MV-4-11 (cell line): ENCODE results near the gene MMP28.

Experiments
- DNase-seq: peaks from one replicate; lab custom pipeline; 2025; lab: John Stamatoyannopoulos, UW

Gene MMP28, protein sequence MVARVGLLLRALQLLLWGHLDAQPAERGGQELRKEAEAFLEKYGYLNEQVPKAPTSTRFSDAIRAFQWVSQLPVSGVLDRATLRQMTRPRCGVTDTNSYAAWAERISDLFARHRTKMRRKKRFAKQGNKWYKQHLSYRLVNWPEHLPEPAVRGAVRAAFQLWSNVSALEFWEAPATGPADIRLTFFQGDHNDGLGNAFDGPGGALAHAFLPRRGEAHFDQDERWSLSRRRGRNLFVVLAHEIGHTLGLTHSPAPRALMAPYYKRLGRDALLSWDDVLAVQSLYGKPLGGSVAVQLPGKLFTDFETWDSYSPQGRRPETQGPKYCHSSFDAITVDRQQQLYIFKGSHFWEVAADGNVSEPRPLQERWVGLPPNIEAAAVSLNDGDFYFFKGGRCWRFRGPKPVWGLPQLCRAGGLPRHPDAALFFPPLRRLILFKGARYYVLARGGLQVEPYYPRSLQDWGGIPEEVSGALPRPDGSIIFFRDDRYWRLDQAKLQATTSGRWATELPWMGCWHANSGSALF

DNA sequence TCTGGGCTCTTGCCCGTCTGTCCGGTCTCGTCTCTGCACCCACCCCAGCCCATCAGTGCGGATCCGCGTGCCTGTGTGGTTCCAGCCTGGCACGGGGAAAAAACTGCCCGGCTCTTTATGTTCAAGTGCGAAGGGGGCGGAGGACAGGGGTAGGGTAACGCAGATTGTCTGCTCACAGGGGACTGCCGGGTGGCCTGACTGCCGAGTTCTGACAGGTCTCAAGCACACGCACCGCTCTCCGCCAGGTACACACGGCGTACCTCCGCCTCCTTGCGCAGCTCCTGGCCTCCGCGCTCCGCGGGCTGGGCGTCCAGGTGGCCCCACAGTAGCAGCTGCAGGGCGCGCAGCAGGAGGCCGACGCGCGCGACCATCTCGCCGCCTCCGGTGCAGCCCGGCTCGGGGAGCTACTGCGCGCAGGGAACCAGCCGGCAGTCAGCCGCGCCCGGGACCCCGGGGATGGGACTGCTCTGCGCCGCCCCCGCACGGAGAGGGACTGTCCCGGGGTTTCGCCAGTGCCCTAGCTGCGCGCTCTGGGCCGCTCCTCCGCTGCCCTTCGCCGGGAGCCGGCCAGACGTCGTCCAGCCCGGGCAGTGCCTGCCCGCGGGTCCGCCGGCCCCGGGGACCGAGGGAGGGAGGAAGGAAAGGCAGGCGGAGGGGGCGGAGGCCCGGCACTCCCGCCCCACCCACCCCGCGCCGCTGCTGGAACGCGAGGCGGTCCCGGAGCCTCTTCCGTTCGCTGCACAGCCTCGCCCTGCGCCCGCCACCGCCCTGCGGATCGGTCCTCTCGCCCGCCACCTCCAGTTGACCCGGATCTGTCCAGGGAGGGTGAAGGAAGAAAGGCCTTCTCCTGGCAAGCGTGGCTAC lies at the start of gene MMP28:
Gene MMP28 (minus strand): TSS at position 635 of the 864 bp plus-strand sequence. CDS start 264 bp downstream, at position 371.
- DNase-seq: no peak

DNA sequence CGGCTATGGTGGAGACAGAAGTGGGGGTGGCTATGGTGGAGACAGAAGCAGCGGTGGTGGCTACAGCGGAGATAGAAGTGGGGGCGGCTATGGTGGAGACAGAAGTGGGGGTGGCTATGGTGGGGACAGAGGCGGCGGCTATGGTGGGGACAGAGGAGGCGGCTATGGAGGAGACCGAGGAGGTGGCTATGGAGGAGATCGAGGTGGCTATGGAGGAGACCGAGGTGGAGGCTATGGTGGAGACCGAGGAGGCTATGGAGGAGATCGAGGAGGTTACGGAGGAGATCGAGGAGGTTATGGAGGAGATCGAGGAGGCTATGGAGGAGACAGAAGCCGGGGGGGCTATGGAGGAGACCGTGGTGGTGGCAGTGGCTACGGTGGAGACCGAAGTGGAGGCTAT lies 49.1 kb upstream of the MMP28 start:
- no peak for DNase-seq

DNA sequence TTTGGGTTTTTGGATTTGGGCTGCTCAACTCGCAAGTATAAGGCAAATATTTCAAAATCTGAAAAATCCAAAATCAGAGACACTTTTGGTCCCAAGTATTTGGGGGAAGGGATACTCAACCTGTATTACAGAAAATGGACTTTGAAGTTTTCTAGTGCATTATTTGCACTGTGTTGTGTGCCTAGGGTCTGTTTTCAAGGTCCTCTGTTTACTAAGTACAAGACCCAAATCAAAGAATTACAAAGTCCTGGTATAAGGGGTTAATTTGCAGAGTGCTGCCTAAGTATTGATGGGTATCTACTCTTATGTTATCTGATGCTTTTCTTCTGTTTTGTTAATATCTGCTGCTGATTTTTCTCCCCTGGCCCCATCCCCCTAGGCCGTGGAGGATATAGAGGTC lies 48.3 kb upstream of the MMP28 start:
- DNase-seq: no peak

DNA sequence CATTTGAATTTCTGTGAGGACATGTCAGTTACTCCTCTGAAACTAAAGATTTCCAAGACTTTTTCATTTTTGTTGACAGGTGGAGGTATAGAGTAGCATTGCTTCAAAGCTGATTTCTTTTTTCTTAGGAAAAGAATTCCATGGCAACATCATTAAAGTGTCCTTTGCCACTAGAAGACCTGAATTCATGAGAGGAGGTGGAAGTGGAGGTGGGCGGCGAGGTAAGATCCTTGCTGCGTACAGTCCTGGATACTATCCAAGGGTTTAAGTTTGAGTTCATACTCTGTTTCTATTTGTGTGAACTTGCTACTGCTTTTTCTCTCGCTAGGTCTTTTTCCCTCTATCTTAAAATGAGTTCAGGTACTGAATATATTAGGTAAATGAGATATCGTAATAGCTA lies 46.8 kb upstream of the MMP28 start:
- DNase-seq: no peak

DNA sequence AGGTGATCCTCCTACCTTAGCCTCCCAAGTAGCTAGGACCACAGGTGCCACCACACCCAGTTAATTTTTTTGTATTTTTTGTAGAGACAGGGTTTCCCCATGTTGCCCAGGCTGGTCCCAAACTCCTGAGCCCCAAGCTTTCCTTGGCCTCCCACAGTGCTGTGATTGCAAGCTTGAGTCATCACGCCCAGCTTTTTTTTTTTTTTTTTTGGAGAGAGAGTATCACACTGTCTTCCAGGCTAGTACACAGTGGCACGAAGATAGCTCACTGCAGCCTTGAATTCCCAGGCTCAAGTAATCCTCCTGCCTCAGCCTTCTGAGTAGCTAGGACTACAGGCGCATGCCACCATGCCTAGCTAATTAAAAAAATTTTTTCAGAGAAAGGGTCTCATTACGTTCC lies 46.1 kb upstream of the MMP28 start:
- DNase-seq: no peak

DNA sequence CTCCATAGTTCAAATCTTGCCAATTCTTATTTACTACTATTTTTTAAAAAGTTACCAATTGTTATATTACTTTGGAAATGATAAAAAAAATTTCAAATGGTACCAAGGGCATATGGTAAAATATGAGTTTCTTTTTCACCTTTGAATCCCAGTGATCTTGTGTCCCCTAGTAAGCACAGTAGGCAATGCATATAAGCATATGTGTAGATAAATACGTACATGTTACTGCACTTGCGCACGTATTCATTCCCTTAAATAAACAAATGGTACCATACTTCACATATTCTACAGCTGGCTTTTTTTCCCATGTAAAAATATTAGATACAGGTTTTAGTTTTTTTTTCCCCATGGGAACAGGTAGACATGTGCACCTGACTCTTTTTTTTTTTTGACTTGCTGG lies 45.7 kb upstream of the MMP28 start:
- DNase-seq: no peak

DNA sequence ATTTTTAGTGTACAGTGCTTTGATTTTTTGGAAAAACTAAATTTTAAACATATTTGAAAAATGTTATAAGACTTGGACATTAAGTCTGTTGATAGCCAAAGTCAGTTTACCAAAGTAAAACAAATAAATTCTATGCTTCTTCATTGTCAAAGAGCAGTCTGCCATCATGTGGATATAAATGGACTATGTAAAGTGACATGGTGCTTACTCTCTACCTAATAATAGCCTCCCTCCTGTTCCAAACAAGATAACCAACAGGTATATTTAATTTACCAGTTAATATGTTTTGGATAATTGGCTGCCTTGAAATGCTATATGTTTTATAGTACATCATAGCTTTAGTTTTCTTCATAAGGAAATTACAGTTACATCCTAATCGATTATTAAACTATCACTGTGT lies 29.8 kb upstream of the MMP28 start:
- no peak for DNase-seq

DNA sequence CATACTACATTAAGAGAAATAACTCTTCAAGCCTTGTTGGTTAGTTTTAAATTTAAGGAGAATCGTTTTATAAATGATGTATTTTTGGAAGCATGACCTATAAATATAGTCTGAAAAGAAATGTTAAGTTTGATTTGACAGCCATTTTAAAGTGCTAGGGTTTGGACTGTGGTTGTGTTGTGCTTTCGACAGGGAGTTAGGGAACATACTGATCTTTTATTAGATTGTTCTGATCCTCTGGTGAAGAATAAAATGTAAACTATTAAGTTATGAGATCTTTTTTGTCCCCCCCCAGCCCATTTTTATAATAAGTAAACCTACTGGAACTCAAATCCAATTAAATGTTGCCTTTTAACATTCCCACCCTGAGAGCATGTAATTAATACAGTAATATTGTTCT lies 25.9 kb upstream of the MMP28 start:
- DNase-seq: no peak

DNA sequence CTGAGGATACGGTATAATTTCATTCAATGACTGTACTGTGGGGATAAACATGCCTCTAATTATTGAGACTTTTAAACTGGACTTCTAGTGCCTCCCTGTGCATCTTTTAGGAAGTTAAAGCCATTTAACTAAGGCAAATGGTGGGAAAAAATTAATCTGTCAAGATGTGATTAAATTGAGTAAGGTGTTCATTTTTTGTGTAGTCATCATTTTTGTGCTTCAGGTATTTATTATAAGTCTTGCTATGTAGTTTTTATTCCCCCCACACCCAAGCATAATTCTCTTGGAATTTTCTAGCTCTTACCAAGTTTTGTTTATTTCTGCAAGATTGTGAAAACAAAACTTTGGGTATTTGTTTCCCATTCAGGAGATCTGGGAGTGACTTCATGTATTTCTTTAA lies 24.0 kb upstream of the MMP28 start:
- DNase-seq: no peak

DNA sequence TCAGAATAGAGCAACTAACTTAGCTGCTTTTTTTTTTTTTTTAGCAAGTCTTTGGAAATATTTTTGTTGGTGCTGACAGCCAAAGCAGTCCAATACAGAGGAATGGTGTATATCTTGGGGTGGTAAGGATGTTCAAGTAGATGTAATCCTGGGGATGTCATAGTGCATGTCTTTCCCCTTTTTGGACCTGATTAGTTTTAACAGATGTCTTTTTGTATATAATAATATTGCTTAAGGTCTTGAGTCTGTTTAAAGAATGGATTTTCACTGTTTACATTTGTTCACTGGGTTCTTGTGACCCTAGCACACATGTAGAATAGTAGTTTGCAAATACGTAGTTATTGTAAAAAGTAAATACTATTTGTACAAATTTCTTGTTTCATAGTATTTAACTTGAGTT lies 21.8 kb upstream of the MMP28 start:
- DNase-seq: no peak

DNA sequence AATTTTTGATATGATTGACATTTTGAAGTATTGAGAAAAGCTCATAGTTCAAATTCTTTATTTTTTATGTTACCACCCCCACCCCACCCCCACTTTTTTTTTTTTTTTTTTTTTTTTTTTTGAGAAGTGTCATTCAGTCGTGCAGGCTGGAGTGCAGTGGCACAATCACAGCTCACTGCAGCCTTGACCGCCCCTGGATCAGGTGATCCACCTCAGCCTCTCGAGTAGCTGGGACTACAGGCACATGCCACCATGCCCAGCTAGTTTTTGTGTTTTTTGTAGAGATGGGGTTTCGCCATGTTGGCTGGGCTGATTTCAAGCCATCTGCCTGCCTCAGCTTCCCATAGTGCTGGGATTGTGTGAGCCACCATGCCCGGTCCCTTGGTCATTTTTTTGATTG lies 21.3 kb upstream of the MMP28 start:
- no peak for DNase-seq

DNA sequence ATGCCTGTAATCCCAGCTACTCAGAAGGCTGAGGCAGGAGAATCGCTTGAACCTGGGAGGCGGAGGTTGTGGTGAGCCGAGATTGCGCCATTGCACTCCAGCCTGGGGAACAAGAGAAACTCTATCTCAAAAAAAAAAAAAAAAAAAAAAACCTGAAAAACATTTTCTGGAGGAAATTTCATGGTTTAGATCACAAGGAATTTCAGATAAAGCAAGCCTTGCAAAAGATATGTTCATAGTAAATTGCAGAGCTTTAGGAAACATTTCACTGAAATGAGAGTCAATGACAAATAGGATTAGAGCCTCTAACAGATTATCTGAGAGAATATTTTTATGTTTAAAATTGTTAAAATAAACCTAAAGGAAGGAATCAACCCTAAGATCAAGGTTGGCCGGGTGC lies 17.0 kb upstream of the MMP28 start:
- DNase-seq: no peak

DNA sequence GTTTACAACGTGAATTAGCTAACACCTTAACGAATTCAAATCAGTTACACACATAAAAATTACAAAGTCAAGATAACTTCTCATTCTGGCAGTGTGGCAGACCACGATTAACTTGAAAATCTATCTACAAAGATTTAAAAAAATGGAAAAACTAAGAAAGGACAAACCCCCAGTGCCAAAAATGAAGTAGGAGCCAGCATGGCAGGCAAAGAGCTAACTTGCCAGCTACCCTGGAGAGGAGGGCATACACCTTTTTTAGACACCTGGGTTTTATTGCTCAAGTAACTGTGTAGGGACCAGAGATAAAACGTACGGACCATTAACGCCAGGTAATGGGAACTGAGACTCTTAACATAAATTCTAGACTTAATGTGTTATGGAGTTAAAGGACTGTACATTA lies 16.3 kb upstream of the MMP28 start:
- no peak for DNase-seq

DNA sequence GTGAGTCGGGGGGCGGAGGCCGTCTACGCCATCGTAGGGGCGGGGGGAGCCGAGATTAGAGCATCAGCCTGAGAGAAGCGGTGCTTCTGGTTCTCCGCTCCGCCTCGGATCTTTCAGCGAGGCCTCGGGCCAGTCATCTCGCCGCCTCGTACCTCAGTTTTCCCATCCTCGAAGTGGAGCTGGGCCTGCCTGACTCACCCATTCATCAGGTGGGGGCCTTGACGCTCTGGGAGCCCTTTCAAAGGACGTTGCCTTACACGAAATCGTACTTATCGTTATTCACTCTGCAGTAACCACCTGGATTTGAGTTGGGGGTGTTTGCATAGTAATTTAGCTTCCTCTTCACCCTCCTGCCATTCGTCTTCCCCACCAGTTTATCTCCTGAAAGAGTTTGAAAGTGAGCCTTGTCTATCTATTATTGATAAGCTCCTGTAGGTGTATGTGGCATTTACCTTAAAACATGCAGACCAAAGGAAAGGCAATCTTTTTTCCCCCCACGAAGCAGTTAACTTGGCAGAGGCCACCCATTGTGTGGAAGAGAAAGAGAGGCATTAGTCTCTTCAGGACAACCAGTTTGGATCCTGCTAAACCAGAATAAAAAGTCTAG lies 14.5 kb upstream of the MMP28 start:
- no peak for DNase-seq

DNA sequence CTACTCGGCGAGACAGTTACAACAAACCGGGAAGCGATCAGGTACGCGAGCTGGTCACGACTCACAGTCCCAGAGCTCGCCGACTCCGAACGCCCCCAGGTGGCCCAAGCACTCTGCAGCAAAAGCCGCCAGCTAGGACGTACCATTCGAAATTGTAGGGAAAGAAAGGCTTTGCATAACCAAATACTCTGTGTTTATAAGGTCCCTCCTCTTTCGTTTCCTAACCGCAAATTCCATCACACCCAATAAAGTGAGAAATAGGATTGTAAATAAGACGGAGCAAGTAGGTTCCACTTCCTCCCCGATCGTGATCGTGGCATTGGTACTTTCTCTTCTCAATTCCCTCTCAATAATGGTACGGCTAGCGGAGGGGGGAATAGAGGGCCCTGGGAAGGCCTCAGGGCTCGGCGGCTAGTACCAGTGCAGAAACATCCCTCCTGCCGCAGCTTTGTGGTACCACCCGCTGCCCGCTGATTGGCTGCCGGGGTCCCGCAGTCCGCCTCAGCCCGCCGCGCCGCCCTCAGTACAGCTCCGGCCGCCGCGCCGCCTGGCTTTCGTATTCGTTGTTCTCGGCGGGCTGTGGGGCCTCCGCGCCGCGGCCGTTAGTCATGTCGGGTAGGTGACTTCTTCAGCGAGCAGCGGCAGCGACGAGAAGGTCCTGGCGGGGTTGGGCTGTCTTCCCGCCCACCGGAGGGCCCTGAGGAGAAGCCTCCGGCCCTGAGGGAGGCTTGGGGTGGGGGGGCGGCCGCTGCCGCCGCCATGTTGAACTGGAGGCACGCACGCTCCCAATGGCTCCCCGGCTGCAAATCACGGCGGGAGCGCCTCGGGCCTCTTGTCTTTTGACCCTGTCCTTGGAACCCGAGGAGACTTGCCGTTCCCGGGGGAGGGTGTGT lies 13.8 kb upstream of the MMP28 start, which contains the start of gene TAF15:
Gene TAF15 (plus strand): TSS at position 523 of the 893 bp plus-strand sequence. CDS start 86 bp downstream, at position 609.
- DNase-seq: peak; percentile 100

DNA sequence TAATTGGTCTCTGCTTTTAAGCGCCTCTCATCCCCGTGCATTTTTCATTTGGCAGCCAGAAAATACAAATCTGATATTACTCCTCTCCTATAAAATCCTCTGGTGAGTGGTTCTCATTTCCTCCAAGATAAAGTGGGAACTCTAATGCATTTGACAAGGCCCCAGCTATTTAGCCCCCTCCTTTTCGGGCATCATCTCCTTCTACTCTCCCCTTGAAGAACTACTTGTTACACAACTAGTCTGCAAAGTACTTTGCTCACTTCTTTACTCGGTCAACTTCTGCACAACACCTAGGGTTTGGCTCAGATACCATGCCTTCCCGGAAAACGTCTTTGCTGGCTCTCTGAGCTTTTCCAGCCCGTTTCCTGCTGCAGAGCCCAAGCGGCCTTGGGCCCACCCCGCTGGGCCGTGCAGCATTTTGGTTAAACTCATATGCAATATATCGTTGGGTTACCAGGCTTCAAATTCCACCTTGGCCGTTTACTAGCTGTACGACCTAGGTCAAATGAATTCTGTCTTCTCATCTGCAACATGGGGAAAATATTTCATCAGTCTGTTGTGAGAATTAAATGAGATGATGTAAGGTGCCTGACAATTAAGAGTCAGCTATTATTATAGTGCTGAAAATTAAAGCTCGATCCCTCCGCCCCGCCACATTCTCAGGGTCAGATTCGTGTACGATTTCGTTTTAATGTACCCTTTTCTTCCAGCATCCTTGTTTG lies 13.0 kb upstream of the MMP28 start:
- no peak for DNase-seq

DNA sequence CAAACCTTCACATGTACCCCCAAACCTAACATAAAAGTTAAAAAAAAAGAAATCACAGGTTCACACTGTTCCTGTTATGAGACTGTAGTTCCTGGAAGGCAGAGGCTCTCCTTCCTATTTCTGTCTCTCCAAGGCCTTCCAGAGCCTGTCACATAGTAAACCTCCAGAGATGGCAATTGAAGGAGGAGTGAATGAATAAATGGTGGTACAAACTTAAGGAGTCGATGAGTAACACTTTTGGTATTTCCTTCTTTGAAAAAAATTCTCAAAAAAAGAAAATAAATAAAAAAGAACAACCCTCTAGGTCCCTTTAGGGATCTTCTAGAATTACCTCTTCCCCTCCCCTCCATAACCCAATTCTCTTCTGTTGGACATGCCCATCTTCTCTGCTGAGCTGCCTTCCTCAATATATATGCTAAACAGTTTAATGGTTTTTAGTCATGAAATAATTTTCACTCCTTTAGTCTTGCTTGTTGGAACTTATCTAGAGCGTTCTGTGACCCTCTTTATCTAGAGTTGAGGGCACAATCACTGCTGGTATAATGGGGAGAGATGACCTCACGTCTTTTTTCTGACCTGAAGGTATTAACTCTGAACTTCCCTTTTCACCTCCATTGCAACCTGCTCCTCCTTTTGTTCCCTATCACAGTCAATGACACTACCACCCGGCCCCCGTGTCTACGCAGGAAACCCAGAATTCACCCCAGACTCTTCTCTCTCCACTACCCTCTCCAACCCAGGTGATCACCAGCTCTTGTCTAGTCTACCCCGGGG lies 12.1 kb upstream of the MMP28 start:
- no peak for DNase-seq

DNA sequence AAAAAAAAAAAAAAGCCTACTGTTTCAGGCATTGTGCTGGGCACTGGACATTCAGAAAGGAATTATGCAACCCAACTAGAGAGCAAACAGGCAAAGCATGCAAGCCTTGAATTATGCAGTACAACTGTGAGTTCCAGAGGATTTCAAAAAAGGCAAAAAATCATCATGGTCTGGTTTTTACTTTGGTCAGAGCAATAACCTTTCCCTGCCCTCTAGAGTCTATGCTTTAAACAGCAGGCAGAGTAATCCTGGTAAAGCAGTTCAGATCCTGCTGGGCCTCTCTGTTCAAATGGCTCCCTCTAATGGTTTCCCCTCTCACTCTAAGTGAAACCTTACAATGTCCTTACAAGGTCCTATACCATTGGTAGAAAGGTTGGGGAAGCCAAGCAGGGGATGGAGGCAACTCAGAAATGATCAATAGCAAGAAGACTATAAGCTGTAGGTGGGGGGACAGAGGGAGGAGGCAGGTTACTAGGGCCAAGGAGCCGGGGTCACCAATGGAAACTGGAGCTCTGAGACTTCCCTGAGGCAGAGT lies 9.3 kb upstream of the MMP28 start:
- DNase-seq: peak; percentile 86

DNA sequence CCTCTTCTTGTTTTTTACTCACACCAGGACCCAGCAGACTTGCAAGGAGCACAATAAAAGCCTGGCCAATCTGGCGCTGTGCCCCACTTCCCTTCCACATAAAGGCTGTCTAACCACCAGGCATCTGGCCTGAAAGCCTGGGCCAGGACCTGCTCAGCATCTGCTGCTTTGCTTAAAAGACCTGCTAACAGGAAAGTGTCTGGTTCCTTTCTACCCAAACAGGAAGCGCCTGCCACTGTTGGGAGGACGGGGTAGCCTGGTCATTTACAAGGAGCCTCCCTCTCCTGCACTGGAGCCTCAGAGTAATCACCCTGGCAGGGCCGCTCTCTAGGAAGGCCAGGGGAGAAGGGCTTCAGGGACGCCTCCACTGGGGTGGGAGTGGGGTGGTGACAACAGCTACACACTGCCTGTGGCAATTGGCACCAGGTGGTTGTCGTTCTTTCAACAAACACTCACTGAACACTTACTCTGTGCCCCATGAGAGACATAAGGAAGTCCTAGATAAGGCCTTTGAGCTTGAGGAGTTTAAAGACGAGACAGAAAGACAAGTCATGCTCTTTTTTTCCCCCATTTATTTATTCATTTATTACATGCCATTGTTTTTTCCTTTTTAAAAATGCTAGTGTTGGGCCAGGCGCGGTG lies 6.3 kb upstream of the MMP28 start:
- DNase-seq: peak; percentile 85
